ENCODE results near the gene RBM33. TPM values are rescaled to one million over a fixed set of nuclear protein-coding genes. Genes with fewer than 3 reads are reported as not detected.
A peak's percentile ranks its signal among the peaks of the same experiment; 100 is the strongest.

The RBM33 gene
- total and polyA plus RNA-seq, 2 of the 4 experiments (the other 2 are of a cell fraction), result 7.3 to 10.8 TPM

- dilution Hi-C loops (cut with HindIII; ENCODE audit: low sequenced_read_pairs, unreplicated experiment) (no loop called here), intact Hi-C loops (cut with micrococcal nuclease) (no loop called here), in situ Hi-C loops (cut with MboI; ENCODE audit: low sequenced_read_pairs) (loop anchor here (5.0 to 25.0 kb wide), 2 partner anchors 836 to 1021 kb away; partner anchors contain the start of gene RNF32)
- no peak overlapping the region for H4K8ac ChIP-seq (ENCODE audit: low read depth in 2 of 2, low read length in 2 of 2)
- no peak overlapping the region for H3K4me3 ChIP-seq (ENCODE audit: insufficient read depth, low read depth, low read length)
- POLR2A ChIA-PET (ENCODE audit: unreplicated experiment), result no interaction called here
- H3K9ac ChIP-seq (ENCODE audit: low read depth, low read length), result no peak overlapping the region
- WGBS, 2 experiments (ENCODE audit: extremely low coverage in 2 of 2, insufficient read length in 1 of 2), result 88% methylated on average over 12 of the region's 16 CpGs; no CpG with 5 or more reads in 1 of the 2 experiments
- no TSS peak for BruUV-seq (replicated peaks)
- H3K18ac ChIP-seq (ENCODE audit: low read depth, low read length), result no peak overlapping the region
- no peak overlapping the region for H3K56ac ChIP-seq (ENCODE audit: extremely low read depth, insufficient read depth, low read length)
- no peaks in the 10 kb centered on the region for H3K79me1 ChIP-seq (ENCODE audit: low read depth in 1 of 2, low read length in 2 of 2)
- peaks cover 53% of the 10 kb centered on the region for H3K27me3 ChIP-seq (ENCODE audit: control insufficient read depth, insufficient read depth, low read length)
- H2BK15ac ChIP-seq (ENCODE audit: low read depth, low read length), result no peak overlapping the region
- CTCF ChIA-PET, result no interaction called here
- no peak overlapping the region for H2BK5ac ChIP-seq (ENCODE audit: low read depth, low read length, poor library complexity, severe bottlenecking)
- H3K9me3 ChIP-seq (ENCODE audit: control insufficient read depth, insufficient read depth, low read length), result no peaks in the 10 kb centered on the region
- H3K4me1 ChIP-seq (ENCODE audit: control insufficient read depth, insufficient read depth, low read length), result peaks cover 7% of the 10 kb centered on the region; the same call in 1 of the 2 replicates
- H4K5ac ChIP-seq (ENCODE audit: low read depth, low read length), result no peak overlapping the region
- H3K23ac ChIP-seq (ENCODE audit: low read depth, low read length), result no peak overlapping the region
- H3K14ac ChIP-seq (replicated peaks; ENCODE audit: low read depth, low read length), result no peak overlapping the region
- peak overlapping the region; percentile 38 for H2AK9ac ChIP-seq (replicated peaks; ENCODE audit: low read depth, low read length, poor library complexity)
- no peak overlapping the region for H3K4me2 ChIP-seq (ENCODE audit: low read depth, low read length)
- ATAC-seq (ENCODE audit: low read depth) (no peak), DNase-seq (no peak)
- H3K4ac ChIP-seq (ENCODE audit: low read depth, low read length), result no peak overlapping the region
- no peaks in the 10 kb centered on the region for H3K36me3 ChIP-seq (ENCODE audit: control insufficient read depth, insufficient read depth, low read length)
- no peak overlapping the region for H2AK5ac ChIP-seq (ENCODE audit: low read depth, low read length)
- no peak overlapping the region for H4K91ac ChIP-seq (ENCODE audit: insufficient read depth, low read depth, low read length)
- no peak overlapping the region for H3K27ac ChIP-seq (ENCODE audit: insufficient read depth, low read length)
- no peak overlapping the region for H2BK20ac ChIP-seq (ENCODE audit: low read depth, low read length)
- H4K20me1 ChIP-seq (ENCODE audit: insufficient read depth, low read length), result no peaks in the 10 kb centered on the region
- no peaks in the 10 kb centered on the region for H3K9me1 ChIP-seq (ENCODE audit: insufficient read depth, low read length)
- TF ChIP-seq RAD21 (IDR thresholded peaks at IDR 0.05; ENCODE audit: low read length), result no peak
- no peak for TF ChIP-seq RCOR1 (IDR thresholded peaks at IDR 0.05; ENCODE audit: insufficient replicate concordance, low read length)
- TF ChIP-seq BHLHE40 (IDR thresholded peaks at IDR 0.05; ENCODE audit: low read depth, low read length), result no peak
- no peak for TF ChIP-seq CHD1 (IDR thresholded peaks at IDR 0.05; ENCODE audit: low read depth, low read length)
- TF ChIP-seq POLR2A (IDR thresholded peaks at IDR 0.05; ENCODE audit: low read depth, low read length), result no peak
- TF ChIP-seq, protein P1, sequence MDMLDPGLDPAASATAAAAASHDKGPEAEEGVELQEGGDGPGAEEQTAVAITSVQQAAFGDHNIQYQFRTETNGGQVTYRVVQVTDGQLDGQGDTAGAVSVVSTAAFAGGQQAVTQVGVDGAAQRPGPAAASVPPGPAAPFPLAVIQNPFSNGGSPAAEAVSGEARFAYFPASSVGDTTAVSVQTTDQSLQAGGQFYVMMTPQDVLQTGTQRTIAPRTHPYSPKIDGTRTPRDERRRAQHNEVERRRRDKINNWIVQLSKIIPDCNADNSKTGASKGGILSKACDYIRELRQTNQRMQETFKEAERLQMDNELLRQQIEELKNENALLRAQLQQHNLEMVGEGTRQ (IDR thresholded peaks at IDR 0.05; ENCODE audit: low read depth, low read length), result no peak
- no peak for TF ChIP-seq CEBPB (IDR thresholded peaks at IDR 0.05; ENCODE audit: low read depth, low read length)
- TF ChIP-seq NFE2L2 (IDR thresholded peaks at IDR 0.05; ENCODE audit: low read depth, low read length), result no peak
- TF ChIP-seq FOS (IDR thresholded peaks at IDR 0.05; ENCODE audit: low read depth, low read length), result no peak
- no peak for TF ChIP-seq MXI1 (IDR thresholded peaks at IDR 0.05; ENCODE audit: borderline replicate concordance, low read depth, low read length)
- no peak for TF ChIP-seq RFX5 (IDR thresholded peaks at IDR 0.05; ENCODE audit: low read depth, low read length)
- no peak for TF ChIP-seq MAFK (IDR thresholded peaks at IDR 0.05; ENCODE audit: low read depth, low read length)
- TF ChIP-seq SMC3 (IDR thresholded peaks at IDR 0.05; ENCODE audit: low read depth, low read length), result no peak
- no peak overlapping the region for H2AFZ ChIP-seq (replicated peaks; ENCODE audit: low read length, poor library complexity)
- H2BK120ac ChIP-seq (ENCODE audit: low read depth, low read length), result no peak overlapping the region
These were observed 156.3 kb downstream of the RBM33 start for GRCh38 chr7:155800741-155801267.
